NCI-H446 treated with DMSO at 0.1 percent for 48 hours (cell line): ENCODE measurements around the gene NRP1.

ENCODE experiments used
- DNase-seq: peaks from one replicate; lab custom pipeline; 2025; lab: John Stamatoyannopoulos, UW

The NRP1 gene

GRCh38 chr10:33349268-33349667 lies 14.8 kb upstream of the NRP1 start:
- DNase-seq, result no peak

- DNase-seq, result no peak
These were observed 12.7 kb upstream of the NRP1 start for GRCh38 chr10:33347211-33347610.

GRCh38 chr10:33345236-33345635 lies 10.8 kb upstream of the NRP1 start:
- DNase-seq, result no peak

- DNase-seq, result no peak
These were observed 10.2 kb upstream of the NRP1 start for GRCh38 chr10:33344676-33345075.

GRCh38 chr10:33341637-33342036 lies 7.2 kb upstream of the NRP1 start:
- DNase-seq, result no peak

GRCh38 chr10:33337326-33337957 lies 3.0 kb upstream of the NRP1 start:
- no peak for DNase-seq

GRCh38 chr10:33336582-33337325 lies 2.3 kb upstream of the NRP1 start:
- no peak for DNase-seq

- DNase-seq, result no peak
These were observed 1.5 kb upstream of the NRP1 start for GRCh38 chr10:33335801-33336581.

- no peak for DNase-seq
These were observed 1.0 kb upstream of the NRP1 start for GRCh38 chr10:33335551-33335800.

GRCh38 chr10:33334805-33335550 lies 511 bp upstream of the NRP1 start:
- no peak for DNase-seq

- DNase-seq, result no peak
These were observed 986 bp downstream of the NRP1 start for GRCh38 chr10:33333260-33334101.

- no peak for DNase-seq
These were observed 2.0 kb downstream of the NRP1 start for GRCh38 chr10:33332183-33333065.

- no peak for DNase-seq
These were observed 3.1 kb downstream of the NRP1 start for GRCh38 chr10:33331379-33331694.

GRCh38 chr10:33330543-33331378 lies 3.7 kb downstream of the NRP1 start:
- no peak for DNase-seq

- no peak for DNase-seq
These were observed 5.3 kb downstream of the NRP1 start for GRCh38 chr10:33329178-33329577.

- DNase-seq, result no peak
These were observed 6.2 kb downstream of the NRP1 start for GRCh38 chr10:33328253-33328652.

- DNase-seq, result no peak
These were observed 6.7 kb downstream of the NRP1 start for GRCh38 chr10:33327751-33328150.

- DNase-seq, result no peak
These were observed 7.5 kb downstream of the NRP1 start for GRCh38 chr10:33326933-33327332.

- no peak for DNase-seq
These were observed 8.5 kb downstream of the NRP1 start for GRCh38 chr10:33325929-33326328.

GRCh38 chr10:33323721-33324120 lies 10.7 kb downstream of the NRP1 start:
- DNase-seq, result no peak
